GM19463 (cell line): Measurements from ENCODE around the gene ZNF32.

ENCODE experiments used
- ATAC-seq: cut with Tn5 transposase; IDR thresholded peaks from one replicate; pipeline ENCODE4 v1.9.1; 2021; ENCODE audit warnings: mild to moderate bottlenecking, moderate library complexity; ENCODE audit not compliant: unreplicated experiment

The ZNF32 gene, protein sequence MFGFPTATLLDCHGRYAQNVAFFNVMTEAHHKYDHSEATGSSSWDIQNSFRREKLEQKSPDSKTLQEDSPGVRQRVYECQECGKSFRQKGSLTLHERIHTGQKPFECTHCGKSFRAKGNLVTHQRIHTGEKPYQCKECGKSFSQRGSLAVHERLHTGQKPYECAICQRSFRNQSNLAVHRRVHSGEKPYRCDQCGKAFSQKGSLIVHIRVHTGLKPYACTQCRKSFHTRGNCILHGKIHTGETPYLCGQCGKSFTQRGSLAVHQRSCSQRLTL

DNA sequence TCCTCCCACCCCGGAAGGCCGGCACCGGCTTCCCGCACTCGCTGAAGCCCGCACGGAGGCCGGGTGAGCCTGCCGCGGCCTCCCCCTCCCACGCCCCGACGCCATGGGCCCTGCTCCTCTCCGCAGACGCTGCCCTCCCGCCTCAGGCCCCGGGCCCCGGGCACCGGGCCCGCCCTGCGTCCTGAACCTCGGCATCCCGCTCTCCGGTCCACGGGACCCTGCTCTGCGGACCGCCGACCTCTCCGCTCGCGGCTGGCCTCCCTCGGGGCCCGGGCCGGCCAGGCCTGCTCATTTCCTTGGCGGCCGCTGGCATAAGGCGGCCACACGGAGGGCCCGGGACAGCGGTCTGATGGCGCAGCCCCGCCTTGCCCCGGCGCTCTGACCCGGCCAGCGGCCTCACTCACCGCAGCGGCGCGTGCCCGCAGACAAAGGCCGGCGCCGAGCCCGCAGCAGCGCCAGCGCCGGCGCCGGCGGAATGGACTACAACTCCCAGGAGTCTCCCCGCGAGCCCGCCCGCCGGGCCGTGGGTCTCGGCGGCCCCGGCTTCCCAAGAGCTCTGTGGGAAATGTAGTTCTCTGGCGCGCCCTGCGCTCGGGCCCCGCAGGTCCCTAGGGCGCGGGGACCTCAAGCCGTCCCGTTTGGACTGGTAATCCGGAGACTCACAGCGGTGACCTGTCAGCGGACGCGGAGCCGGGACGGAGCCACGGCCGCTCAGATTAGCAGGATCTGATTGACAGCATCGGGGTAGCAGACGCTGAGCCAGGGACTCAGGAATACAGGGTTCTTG, at the start of gene ZNF32:
ZNF32 (minus strand) TSS at position 484 of the 787 bp plus-strand sequence. CDS start 2,748 bp downstream, outside the sequence.
- peak; percentile 99 for ATAC-seq

DNA sequence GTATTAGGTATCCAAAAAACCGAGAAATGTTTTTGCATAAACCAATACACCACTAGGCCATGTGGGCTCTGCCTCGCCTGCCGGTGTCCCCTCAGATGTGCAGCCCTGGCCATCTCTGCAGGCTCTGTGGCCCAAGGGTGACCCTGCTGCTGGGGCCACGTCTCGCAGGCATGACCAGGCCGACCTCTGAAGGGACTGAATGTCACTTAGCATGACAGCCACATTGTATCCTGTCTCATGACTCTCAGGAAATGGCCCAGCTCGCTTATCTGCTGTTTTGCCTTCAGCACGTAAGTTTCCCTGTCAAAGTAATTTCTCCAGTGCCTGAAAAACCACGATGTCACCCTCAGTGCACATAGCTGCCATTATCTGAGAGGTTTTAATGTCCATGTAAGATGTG, 49.5 kb upstream of the ZNF32 start:
- no peak for ATAC-seq

DNA sequence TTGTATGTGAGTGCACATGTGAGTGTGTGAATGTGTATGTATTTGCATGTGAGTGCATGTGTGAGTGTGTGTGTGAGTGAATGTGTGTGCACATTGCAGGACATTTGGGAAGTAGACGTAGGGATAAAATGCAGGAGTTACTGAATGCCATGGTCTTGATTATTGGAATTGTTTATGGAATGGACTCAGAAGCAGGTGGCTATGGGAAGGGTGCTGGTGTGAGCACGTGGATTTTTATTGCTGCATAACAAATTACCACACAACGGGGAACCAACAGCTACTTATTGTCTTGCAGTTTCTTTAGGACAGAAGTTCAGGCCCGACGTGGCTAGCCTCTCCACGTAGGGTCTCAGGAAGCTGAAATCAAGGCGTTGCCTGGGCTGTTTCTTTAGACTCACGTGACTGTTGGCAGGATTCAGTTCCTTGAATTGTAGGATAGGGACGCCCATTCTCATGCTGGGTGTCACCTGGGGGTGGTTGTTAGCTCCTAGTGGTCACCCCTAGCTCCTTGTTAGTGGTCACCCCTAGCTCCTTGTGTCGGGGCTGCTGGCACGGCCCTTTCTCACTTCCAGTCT, 48.3 kb upstream of the ZNF32 start:
- no peak for ATAC-seq

DNA sequence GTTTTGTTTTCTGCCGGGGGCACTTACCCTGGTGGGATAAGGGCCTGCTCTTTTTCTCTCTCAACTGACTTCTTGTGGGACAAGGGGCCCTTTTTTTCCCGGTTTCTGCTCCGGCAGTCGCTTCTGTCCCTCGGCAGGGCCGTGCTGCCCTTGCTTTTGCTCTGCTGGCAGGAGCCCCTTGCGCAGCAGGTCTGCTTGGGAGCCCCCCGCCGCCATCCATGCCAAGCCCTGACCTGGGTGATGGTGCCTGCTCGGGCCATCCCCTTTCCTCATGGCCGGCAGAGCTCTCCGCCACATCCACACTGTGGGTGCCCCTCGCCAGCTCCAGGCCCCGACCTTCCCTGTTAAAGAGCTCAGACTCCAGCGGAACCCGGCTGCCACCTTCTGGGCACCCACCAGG, 47.0 kb upstream of the ZNF32 start:
- ATAC-seq: no peak

DNA sequence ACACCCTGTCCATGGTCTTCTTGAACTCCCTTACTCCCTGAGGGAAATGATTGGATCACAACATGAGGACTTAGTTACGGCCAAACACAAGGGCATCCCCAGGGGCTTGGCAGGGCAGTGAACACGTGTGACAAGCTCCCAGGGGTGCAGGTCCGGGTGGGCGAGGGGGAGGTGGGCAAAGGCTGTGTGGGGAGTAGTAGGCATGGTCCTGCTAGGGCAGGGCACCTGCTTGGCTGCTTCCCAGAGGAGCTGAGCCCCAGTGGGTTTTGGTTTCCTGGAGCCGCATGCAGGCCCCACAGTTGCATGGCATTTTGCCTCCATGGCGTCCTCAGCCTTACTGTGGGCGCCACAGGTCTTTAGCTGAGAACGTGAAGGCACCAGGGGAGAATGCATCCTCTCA, 46.6 kb upstream of the ZNF32 start:
- no peak for ATAC-seq

DNA sequence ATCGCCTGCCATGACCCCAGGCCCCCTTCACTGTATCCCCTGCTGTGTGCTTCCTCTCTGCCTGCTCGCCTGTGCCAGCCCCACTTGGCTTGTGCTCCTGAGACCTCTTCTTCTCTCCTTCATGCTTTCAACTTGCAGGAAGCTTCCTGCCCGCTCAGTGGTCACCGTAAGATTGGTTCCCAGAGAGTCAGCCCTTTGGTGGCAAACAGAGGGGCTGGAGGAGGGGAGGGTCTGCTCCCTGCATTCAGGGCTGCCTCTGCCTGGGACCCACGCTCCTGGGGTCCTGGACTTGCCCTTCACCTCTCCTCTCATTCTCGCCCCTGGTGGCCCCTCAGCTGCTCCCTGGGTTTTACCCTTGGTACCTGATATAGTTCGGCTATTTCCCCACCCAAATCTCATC, 45.8 kb upstream of the ZNF32 start:
- no peak for ATAC-seq

DNA sequence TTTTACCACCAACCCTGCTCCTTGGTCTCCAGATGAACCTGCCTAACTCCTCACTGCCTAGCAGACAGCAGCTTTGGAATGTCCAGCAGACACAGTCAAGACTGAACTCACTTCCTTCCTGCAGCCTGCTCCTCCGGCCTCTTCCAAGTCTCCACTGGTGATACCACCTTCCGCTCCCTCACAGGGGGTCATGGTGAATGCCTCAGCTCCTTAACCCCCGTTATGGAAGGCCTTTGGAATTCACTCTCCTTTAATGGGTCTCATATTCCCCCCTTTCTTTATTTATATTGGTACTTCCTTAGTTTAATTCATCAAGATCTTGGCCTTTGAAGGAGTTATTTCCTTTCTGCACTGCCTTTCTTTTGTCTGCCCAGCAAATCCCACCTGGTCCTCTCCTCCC, 44.9 kb upstream of the ZNF32 start:
- no peak for ATAC-seq

DNA sequence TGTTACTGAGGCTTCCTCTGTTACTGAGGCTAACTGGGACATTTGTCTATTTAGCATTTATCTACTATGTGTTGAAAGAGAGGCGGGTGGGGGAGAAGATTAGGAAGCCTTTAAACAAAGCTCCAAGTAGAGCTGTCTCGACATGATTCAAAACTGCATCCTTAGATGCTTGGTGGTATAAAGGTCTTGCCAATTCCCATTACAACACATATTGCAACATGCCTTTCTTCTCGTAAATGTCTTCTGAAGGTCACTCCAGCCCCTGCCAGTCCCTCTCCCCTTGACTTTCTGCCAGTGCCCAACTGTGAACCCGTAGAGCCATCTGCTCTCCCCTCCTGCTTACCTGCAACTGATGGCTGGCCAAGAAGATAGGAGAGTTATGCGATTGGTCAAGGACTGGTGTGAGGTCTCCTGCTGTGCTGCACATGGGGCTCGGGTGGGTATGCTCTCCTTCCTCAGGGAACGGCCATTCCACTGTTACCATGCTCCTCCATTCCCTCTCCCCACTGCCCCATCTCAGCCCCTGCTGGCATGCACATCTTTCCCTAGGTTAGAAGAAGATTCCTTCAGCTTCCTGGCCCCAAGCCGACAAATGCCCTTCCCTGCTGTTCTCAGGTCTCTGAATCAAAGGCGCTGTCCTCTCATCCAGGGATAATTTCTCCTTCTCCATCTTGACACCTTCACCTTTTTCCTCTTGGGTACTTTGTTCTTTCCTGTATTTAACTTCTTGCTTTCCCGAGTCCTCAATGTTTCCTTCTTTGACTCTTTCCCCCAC, 43.6 kb upstream of the ZNF32 start:
- ATAC-seq: no peak

DNA sequence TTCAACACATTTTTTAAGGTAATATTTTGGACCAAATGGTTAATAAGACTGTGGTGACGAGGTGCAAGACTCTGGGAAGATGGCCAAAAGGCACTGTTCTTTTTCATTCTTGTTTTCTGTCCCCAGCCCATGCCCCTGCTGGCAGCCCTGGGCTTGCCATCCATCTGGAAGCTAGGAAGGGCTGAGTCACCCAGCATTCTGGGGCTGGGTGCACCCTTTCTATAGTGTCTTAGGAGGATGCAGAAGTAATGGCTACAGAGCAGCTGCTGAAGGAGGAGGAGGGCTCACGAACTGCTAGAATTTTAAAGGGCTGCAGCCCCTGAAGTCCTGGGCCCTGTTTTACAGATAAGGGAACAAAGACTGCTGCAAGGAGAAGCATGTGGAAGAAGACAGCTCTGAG, 42.8 kb upstream of the ZNF32 start:
- ATAC-seq: no peak

DNA sequence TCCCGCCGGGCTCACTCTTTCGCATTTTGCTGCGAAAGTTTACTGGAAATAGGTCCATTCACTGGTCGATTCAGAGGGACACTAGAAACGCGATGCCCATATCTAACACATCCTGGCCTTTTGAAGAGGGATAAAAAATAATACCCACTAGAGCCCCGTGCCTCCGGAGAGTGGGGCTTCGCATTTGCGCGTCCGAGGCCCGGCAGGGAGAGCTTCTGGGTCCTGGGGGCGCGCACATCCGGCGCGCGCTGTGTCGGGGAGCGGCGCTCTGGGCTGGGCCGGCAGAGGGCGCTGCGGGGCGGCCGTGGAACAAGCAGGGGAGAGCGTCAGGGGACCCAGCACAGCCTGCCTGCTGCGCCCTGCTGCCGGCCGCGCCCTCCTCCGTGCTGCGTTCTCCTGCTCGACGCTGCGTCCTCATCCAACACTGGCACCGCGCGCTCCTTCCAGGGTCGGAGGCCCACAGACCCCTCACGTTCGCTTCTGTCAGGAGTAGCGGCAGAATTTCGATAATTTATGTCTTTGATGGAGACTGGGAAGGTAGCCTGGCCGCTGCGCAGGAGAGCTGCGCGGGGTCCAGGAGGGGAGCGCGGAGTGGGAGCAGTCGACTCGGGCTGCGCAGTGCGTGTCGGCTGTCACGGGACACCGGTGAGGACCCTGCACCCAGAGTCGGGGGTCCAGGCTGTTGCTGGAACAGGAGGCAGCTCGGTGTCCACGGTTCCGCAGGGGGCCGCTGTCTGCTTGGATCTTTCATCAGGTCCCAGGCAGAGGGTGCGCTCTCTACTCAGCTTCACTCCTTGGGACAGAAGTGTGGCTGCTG, 41.5 kb upstream of the ZNF32 start:
- ATAC-seq: peak; percentile 99

DNA sequence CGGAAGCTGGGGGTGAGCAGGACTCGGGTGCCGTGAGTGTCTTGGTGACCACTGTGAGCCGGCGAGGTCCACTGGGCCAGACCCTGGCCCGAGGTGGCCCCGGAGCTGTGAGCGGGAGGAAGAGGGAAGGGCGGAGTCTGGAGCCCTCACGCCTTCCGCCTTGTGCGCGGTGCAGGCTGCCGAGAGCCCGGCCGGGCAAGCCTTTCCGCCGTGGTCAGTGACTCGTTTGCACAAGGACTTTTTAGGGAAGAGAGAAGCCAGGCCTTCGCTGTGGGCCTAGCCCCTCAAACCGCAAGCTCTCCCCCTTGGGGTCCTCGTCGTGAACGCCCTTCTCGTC, 40.9 kb upstream of the ZNF32 start:
- ATAC-seq: peak; percentile 34

DNA sequence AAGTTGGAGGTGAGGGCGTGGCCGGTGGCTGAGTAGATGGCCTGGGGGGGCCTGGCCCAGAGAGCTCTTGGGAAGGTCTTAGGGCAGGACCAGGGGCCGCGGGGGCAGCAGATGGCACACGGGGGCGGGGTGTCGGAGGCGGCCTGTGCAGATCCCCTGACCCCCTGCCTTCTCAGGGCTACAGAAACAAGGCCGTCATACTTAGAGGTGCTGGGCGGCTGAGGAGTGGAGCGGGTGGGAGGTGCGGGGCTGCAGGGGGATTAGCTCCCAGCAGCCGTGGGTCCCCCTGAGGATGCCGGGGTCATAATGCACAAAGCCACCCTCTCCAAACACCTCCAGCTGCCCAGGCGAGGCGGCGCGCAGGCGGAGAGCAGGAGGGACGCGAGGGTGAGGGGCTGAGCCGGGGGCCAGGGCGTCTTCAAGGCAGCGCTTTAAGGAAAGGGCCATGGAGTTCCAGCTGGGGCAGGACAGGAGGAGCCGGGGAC, 40.4 kb upstream of the ZNF32 start:
- no peak for ATAC-seq

DNA sequence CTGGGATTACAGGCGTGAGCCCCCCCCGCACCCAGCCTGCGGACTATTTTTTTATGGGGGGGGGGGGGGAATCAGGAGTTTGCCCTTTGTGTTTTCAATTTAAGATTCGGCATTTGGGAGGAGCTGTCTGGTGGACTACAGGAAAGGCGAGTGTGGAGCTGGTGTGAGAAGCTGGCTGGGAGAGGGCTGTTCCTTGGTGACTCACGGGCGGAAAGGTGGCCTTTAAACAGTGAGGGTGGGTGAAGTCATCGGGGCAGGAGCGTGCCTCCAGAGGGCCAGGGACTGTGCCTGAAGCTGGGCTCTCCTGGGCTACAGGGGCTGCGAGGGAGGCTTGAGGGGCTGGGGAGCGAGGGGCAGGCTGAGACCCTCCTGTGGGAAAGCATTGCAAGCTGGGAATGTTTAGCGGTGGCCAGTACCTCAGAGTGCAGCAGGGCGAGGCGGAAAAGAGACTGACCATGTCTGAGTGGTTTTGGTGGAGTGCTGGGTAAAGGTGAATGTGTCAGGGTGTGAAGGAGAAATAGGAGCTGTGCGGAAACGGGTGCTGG, 39.7 kb upstream of the ZNF32 start:
- ATAC-seq: no peak

DNA sequence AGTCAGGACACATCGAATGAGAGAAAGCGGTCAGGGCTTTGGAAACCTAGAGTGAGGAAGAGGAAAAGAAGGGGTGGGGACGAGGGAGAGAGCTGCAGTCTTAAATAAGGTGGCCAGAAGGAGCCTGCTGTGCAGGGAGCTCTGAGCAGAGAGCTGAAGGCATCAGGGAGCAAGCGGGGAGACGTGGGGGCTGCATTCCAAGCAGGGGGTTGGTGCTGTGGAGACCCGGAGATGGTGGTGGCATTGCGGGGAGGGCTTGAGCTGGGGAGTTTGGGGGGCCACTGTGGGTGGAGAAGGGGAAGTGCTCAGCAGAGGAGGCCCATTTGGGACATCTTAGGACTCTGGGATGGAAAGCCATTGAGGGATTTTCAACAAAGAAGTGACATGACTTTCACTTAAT, 38.7 kb upstream of the ZNF32 start:
- no peak for ATAC-seq

DNA sequence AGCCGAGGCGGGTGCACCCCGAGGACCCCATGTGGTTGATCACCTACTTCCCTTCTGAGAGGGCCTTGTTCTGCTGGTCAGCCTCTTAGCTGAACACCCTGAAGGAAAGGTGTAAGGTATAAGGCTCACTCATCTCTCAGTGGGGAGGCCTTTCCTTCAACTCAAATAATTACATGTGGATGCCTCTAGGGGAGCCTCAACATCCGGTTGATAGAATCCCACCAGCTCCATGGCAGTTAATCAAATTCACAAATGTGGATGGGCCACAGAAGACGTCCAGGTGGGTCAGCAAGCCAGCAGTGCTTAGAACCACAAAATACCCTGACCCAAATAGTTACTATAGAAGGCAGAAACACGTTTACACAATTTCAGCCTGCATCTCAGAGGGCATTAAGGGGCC, 37.7 kb upstream of the ZNF32 start:
- no peak for ATAC-seq

DNA sequence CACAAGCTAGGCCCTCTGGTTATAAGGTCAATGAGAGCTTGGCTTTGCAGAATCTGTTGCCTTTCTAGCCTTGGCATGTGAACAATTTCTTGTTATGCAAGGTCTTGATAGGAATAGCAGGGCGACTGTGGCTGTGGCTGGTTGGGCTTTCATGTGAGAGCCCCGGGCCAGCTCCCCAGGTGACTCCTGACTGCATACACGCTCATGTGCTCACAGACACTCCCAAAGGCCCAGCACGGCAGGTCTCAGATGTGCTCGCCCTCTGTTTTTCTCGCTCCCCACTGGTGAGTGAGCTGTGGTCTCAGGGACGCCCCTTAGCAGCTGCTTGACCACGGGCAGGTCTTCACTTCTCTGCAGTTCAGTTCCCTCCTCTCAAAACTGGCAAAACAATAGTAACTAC, 37.1 kb upstream of the ZNF32 start:
- no peak for ATAC-seq

DNA sequence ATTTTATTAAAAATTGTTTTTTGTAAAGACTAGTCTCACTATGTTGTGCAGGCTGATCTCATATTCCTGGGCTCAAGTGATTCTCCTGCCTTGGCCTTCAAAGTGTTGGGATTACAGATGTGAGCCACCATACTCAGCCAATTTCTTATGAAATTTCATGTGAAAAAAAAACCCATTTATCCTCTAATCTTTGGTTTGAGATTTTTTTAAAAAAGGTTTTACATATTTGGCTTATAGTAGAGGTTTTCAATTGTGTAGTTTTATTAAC, 35.5 kb upstream of the ZNF32 start:
- ATAC-seq: no peak

DNA sequence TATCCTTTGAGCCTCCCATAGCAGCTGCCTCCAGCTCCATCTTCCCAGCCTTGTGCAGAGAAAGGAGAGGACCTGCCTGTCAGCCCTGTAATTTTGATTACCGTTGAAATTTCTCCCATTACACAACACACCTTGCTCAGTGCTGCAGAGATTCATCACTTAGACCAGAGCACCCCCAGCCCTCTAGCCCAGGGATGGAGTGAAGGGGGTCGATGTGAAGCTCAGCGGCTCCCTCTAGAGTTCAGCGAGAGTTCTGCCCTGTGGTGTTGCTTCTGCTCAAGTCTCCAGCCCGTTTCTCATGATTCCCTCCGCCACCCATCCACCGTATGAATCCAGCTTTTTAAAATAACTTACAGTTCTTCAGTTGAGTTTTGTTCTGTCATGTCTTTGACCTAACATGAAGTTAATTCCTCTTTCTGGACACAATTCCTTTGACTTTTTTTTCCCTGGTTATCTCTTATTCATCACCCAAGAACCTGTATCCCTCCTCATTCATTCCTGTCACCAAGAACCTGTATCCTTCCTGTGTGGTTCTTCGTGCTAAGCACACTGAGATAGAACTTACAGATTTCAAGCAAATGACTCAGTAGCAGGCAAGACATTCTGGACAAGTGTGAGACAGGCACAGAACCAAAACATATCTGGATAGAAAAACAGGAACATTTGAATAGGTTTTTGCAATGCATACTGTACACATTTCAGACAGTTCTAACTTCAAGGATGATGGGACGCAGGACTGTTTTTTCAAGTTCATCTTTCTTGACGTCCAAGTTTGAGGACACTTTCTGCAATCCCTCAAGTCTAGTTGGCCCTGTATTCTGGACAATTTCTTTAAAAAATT, 35.0 kb upstream of the ZNF32 start:
- no peak for ATAC-seq

DNA sequence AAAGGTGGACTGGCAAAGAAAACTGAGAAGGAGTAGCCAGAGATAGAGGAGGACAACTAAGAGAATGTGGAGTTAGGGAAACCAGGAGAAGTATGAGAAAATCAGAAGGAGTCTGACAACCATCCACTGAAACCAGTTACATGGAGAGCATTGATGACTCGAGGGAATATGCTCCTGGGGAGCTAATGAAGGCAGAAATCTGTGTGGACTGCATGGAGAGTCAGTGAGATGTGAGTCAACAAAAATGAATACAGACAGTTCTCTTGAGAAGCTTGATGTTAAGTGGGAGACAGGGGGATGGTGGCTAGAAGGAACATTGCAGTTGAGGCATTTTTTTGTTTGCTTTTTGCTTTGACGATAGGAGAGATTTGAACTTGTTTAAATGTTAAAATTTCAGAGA, 34.3 kb upstream of the ZNF32 start:
- no peak for ATAC-seq

DNA sequence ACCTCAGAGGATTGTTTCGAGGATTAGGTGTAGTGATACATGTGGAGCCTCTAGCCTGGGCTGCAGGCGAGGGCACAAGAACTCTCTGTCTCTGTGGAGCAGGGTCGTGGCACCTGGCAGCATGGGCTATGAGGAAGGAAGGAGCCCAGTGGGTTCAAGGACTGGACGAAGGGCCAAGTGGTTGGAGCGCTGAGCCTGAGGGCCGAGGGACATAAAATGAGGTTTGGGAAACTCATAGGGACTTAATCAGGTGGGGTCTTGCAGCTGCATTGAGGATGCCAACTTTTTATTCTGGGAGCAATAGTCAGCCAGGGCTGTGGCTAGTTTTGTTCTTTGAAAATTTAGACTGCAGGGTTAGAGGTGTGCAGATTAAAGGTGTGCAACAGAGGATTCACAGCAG, 33.0 kb upstream of the ZNF32 start:
- ATAC-seq: no peak
